ENCODE data around the gene ADAP1. TPM values are rescaled to one million over a fixed set of nuclear protein-coding genes. Genes with fewer than 3 reads are reported as not detected.
A peak's percentile ranks its signal among the peaks of the same experiment; 100 is the strongest.
"Not testable (repeated sequence)": the region's sequence is repeated elsewhere in the genome, so short reads cannot be mapped to it uniquely, and the experiment has no call there.

Gene ADAP1
- total RNA-seq, 2 experiments from 2014 or later = 6.8 to 7.2 TPM

- Mint-ChIP-seq H3K27me3 (no peaks in the 10 kb centered on the region), H3K27ac (peak overlapping the region; percentile 79), H3K4me3 (peak overlapping the region; percentile 68), H3K9me3 (no peaks in the 10 kb centered on the region), H3K36me3 (ENCODE audit: low read depth) (peaks cover 49% of the 10 kb centered on the region), H3K4me1 (ENCODE audit: low read depth) (peaks cover 16% of the 10 kb centered on the region)
- ChIA-PET POLR2A (interaction anchor here (0.6 kb wide), 2 partner anchors 60 to 1531 kb away, joined by 3 read pairs; no protein-coding TSS in a partner anchor), CTCF (interaction anchor here (0.6 to 3.1 kb wide), 13 partner anchors 25 to 552 kb away, joined by 3 to 22 read pairs (median 4); partner anchors contain the start of gene SUN1)
- H3K36me3 ChIP-seq (ENCODE audit: insufficient read depth, low read length) = peaks cover 21% of the 10 kb centered on the region
- TF ChIP-seq CTCF (IDR thresholded peaks at IDR 0.05) = peak; percentile 89
- H3K4me3 ChIP-seq (ENCODE audit: low read length) = no peak overlapping the region
- ATAC-seq (ENCODE audit: poor library complexity) (peak; percentile 26), DNase-seq (peak; percentile 49 to 86 (median 58))
- intact Hi-C loops (cut with DNase I, micrococcal nuclease) = loop anchor here (1.0 to 10.0 kb wide), 10 partner anchors 41 to 1971 kb away; partner anchors contain the start of genes SUN1 (in 2 of the 2) and GNA12 (in 1 of the 2)
- peaks cover 29% of the 10 kb centered on the region for H3K4me1 ChIP-seq (ENCODE audit: insufficient read depth, low read length)
- H3K27ac ChIP-seq (ENCODE audit: low read depth in 1 of 2, low read length in 2 of 2) = no peak overlapping the region
- no peaks in the 10 kb centered on the region for H3K9me3 ChIP-seq (ENCODE audit: control insufficient read depth in 1 of 2, insufficient read depth in 1 of 2, low read length in 2 of 2)
- H3K27me3 ChIP-seq (ENCODE audit: control insufficient read depth in 1 of 2, insufficient read depth in 2 of 2, low read length in 2 of 2) = no peaks in the 10 kb centered on the region
Observed at GRCh38 chr7:873367-874002, 81.0 kb downstream of the ADAP1 start.

GRCh38 chr7:872685-873084 lies 81.8 kb downstream of the ADAP1 start:
- H3K9me3 Mint-ChIP-seq; H3K27me3 Mint-ChIP-seq; H3K4me3 ChIP-seq (ENCODE audit: low read length); H3K27me3 ChIP-seq (ENCODE audit: control insufficient read depth in 1 of 2, insufficient read depth in 2 of 2, low read length in 2 of 2); H3K27ac ChIP-seq (ENCODE audit: low read depth in 1 of 2, low read length in 2 of 2); DNase-seq; POLR2A ChIA-PET; H3K9me3 ChIP-seq (ENCODE audit: control insufficient read depth in 1 of 2, insufficient read depth in 1 of 2, low read length in 2 of 2); ATAC-seq (ENCODE audit: poor library complexity): not testable (repeated sequence)
- Histone ChIP-seq H3K36me3 (ENCODE audit: insufficient read depth, low read length) (peaks cover 27% of the 10 kb centered on the region), H3K4me1 (ENCODE audit: insufficient read depth, low read length) (peaks cover 21% of the 10 kb centered on the region)
- intact Hi-C loops (cut with DNase I, micrococcal nuclease) = loop anchor here (1.0 to 10.0 kb wide), 9 partner anchors 40 to 1972 kb away; partner anchors contain the start of genes SUN1 (in 2 of the 2) and GNA12 (in 1 of the 2)
- H3K4me3 Mint-ChIP-seq = peak overlapping the region; percentile 58
- peaks cover 10% of the 10 kb centered on the region for H3K4me1 Mint-ChIP-seq (ENCODE audit: low read depth)
- peak overlapping the region; percentile 79 for H3K27ac Mint-ChIP-seq
- CTCF ChIA-PET = interaction anchor here (0.6 to 3.1 kb wide), 8 partner anchors 41 to 551 kb away, joined by 3 to 22 read pairs (median 6); partner anchors contain the start of gene SUN1
- peaks cover 46% of the 10 kb centered on the region for H3K36me3 Mint-ChIP-seq (ENCODE audit: low read depth)

- Mint-ChIP-seq H3K4me3 (no peak overlapping the region), H3K27me3 (no peaks in the 10 kb centered on the region), H3K36me3 (ENCODE audit: low read depth) (peaks cover 49% of the 10 kb centered on the region), H3K9me3 (no peaks in the 10 kb centered on the region), H3K27ac (no peak overlapping the region), H3K4me1 (ENCODE audit: low read depth) (peaks cover 10% of the 10 kb centered on the region)
- no peak overlapping the region for H3K27ac ChIP-seq (ENCODE audit: low read depth in 1 of 2, low read length in 2 of 2)
- peaks cover 34% of the 10 kb centered on the region for H3K36me3 ChIP-seq (ENCODE audit: insufficient read depth, low read length)
- no peak for TF ChIP-seq CTCF (IDR thresholded peaks at IDR 0.05)
- ATAC-seq (ENCODE audit: poor library complexity) (no peak), DNase-seq (peak in 1 of 14 experiments; percentile 16)
- ChIA-PET CTCF (interaction anchor here (0.6 to 3.1 kb wide), 5 partner anchors 40 to 89 kb away, joined by 3 to 22 read pairs (median 6); partner anchors contain the start of gene SUN1), POLR2A (no interaction called here)
- peaks cover 19% of the 10 kb centered on the region for H3K4me1 ChIP-seq (ENCODE audit: insufficient read depth, low read length)
- no peaks in the 10 kb centered on the region for H3K27me3 ChIP-seq (ENCODE audit: control insufficient read depth in 1 of 2, insufficient read depth in 2 of 2, low read length in 2 of 2)
- no peak overlapping the region for H3K4me3 ChIP-seq (ENCODE audit: low read length)
- H3K9me3 ChIP-seq (ENCODE audit: control insufficient read depth in 1 of 2, insufficient read depth in 1 of 2, low read length in 2 of 2) = no peaks in the 10 kb centered on the region
- intact Hi-C loops (cut with DNase I, micrococcal nuclease) = loop anchor here (2.0 to 10.0 kb wide), 6 partner anchors 39 to 1973 kb away; partner anchors contain the start of genes GNA12 (in 1 of the 2) and SUN1 (in 1 of the 2)
Observed at GRCh38 chr7:871900-872537, 82.5 kb downstream of the ADAP1 start.
